Measurements from ENCODE around the gene ABCG1.
A peak's percentile ranks its signal among the peaks of the same experiment; 100 is the strongest.

Gene ABCG1

DNA sequence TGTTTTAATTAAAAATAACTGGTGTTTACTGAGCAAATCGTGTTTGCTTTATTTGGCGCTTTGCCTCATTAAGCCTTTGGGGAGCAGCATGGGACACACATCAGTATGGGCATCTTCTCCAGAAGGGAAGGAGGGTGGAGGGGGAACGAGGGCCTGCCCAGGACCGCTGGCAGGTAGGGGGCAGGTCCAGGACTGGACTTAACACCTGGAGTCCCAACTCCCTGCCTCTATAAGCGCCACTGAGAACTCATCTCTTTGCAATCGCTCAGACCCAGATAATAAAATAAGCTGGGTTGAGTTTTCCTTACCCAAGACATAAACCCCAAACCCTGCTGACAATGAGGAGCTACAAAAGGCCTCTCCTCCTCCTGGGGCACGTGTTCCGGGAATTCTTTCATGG lies 15.1 kb downstream of the ABCG1 start:
- DNase-seq: no peak

DNA sequence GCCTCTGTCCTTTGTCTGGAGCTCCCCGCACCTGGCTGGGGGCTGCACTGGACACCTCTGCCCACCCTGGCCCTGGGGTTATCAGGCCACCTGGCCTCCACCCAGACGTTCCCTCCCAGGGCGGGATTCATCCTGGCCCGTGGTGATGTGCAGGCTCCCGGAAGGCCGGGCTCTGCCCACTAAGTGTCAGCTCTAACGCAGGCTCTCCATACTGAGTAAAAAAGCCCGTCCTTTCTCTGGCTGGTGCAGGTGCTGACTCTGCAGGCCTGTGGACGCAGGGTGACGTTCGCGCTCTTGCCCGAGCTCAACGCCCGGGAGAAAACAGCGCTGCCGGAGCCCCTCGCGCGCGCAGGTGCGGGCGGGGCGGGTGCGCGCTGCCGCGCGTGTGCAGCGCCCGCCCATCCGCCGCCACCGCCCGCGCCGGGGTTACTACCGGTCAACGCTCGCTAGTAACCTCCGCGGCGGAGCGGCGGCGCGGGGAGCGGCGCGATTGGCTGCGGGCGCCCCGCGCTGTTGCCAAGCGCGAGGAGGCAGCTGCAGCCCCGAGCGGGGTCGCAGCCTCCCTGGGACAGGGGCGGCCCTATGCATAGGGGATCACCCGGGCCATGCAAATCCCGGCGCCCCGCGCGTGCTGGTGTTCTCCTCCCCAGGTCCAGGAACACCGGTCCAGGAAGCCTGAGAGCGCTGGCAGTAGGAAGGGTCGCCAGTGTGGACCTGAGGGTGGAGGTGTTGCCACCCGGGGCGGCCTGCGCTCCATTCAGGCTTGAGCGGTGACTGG lies 15.7 kb downstream of the ABCG1 start:
- peak; percentile 91 for DNase-seq

- DNase-seq: no peak
Observed at GRCh38 chr21:42235593-42235992, 16.7 kb downstream of the ABCG1 start.

- no peak for DNase-seq
Observed at GRCh38 chr21:42236014-42236413, 17.1 kb downstream of the ABCG1 start.

DNA sequence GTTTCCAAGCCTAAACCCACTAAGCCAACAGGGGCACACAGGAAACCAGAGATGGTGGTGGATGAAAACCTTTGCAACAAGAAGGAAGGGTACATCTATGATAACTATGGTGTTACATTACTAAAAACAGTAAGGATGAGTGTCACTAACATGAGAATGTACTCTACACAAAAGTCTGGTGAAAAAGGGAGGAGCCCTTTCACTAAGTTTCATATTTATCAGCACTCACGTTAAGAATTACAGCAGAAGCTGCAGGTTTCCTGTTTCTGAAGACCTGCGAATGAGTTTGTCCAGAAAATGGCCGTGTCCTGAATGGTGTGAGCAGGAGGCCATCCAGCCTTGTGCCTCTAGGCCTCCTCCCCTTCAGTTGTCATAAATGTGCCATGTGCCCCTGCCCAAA lies 17.8 kb downstream of the ABCG1 start:
- no peak for DNase-seq

- DNase-seq: no peak
Observed at GRCh38 chr21:42237161-42237560, 18.2 kb downstream of the ABCG1 start.

- DNase-seq: peak; percentile 72
Observed at GRCh38 chr21:42237577-42237976, 18.6 kb downstream of the ABCG1 start.

- peak; percentile 79 for DNase-seq
Observed at GRCh38 chr21:42238185-42238934, 19.4 kb downstream of the ABCG1 start.

GRCh38 chr21:42239556-42239955 lies 20.6 kb downstream of the ABCG1 start:
- DNase-seq: no peak

DNA sequence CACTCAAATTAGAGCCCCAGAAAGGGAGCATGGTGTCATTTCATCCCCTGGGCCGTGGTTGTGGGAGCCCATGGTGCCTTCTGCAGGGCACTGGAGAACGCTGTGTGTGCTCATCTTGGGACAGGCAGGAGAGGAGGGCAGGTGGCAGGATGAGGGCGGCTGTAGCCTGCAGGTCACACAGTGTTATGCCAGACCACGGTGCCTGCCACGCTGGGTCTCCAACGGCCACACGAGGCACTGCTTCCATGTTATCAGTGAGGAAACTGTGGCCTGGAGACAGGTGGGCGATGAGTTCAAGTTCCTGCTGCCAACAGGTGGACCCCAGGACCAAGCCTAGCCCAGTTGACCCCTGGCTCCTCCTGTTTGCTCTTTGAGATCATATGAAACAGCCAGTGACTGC lies 21.0 kb downstream of the ABCG1 start:
- no peak for DNase-seq

DNA sequence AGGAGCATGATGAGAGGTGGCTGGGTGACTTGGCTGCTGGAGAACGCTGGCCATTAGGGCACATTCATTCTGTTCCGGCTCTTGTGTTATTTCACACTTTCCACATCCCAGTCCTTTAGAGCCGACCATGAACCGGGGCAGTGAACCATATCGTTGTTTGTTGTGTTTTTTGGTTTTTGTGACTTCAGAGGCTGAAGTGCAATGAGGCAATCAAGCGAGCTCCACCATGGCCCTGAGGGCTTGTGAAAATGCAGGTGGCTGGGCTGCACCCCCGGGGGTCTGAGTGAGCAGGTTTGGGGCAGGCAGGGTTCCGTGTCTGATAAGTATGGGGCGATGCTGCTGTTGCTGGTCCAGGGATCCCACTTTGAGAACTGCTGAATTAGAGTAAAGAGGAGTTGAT lies 23.7 kb downstream of the ABCG1 start:
- no peak for DNase-seq

DNA sequence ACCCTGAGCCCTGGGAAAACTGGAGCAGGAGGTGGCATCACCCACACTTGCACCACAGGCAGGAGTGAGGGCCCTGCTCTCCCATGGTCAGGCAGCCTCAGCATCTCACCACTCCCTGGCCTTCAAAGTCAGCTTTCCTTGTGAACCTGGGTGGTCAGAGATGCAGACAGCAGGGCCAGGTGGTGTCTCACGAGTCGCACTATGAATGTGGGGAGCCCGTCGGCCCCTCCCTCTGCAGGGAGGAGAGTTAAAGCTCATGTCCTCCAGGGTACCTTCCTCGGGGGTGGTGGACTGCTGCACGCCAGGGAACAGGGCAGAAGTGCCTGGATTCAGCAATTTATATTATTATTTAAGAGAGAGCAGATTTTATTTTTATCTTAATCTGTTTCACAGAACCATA lies 24.1 kb downstream of the ABCG1 start:
- no peak for DNase-seq

- no peak for DNase-seq
Observed at GRCh38 chr21:42245331-42246193, 26.6 kb downstream of the ABCG1 start.

GRCh38 chr21:42247716-42248115 lies 28.8 kb downstream of the ABCG1 start:
- no peak for DNase-seq

- DNase-seq: no peak
Observed at GRCh38 chr21:42248241-42248640, 29.3 kb downstream of the ABCG1 start.

DNA sequence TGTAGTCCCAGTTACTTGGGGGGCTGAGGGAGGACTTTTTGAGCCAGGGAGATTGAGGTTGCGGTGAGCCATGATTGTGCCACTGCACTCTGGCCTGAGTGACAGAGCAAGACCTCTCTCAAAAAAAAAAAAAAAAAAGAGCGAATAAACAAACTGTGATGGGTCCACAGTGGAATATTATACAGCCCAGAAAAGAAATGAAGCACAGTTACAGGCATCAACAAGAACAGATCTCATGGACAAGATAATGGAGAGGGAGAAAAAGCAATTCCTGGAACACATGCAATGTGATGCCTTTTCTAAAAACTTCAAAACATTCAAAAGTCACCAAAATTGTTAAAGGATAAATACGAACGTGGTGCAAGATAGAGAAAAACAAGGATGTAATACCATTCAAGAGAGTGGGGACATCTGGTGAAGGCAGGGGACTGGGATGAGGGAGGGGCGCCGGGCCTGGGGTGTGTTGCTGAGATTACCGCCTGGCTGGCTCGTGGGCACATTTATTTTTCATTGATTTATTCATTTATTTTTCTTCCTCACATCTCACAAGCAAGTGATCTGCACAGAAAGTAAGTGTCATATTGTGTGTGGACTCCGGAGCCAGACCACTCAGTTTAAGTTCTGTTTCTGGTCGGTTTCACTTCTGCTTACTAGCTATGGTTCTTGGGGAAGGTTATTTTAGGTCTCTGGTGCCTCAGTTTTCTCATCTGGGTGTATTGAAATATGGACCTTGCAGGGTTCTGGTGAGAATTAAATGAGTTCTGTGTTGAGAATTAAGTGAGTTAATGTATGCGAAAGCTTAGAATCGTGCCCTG lies 30.1 kb downstream of the ABCG1 start:
- DNase-seq: no peak

- no peak for DNase-seq
Observed at GRCh38 chr21:42250422-42251403, 31.8 kb downstream of the ABCG1 start.

GRCh38 chr21:42251654-42252324 lies 32.8 kb downstream of the ABCG1 start:
- DNase-seq: no peak

DNA sequence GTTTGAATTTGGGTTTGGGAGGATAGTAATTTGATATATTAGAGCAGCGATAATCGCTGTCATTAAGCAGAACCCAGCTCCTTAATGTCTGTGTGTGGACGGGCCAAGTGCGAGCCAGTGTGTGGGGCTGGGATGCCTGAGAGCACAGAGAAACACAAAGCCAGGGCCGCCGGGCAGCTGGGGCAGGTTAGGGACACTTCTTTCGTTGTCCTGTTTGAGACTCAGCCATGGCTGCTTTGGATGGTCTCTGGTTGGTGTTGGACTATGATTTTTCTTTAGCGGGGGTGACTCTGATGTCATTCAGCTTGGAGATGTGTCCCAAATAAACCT lies 33.4 kb downstream of the ABCG1 start:
- DNase-seq: no peak

- no peak for DNase-seq
Observed at GRCh38 chr21:42252778-42253340, 33.9 kb downstream of the ABCG1 start.

DNA sequence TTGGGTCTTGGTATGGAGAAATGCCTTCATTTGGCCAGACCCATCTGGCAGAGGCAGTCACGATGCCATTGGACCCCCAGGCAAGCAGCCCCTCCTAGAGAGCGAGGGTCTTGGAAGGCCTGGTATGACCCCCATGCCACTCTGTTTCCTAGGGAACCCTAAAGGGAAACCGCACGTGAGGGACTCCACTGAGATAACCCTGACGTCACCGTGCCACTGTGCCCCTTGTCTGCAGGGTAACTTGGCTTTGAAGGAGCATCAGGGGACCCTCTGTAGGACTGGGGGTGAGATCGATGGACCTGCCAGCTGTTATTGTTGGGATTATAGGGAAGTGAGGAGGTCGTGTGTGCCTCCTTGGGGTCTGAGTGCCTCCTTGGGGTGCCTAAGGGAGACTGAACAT lies 34.5 kb downstream of the ABCG1 start:
- DNase-seq: no peak

Data from activated effector memory CD4-positive, alpha-beta T cell treated with anti-CD3 and anti-CD28 coated beads, Interleukin-2, amount 50 U/mL, for 16 hours (primary cell).